Smooth muscle cell (in vitro differentiated cells): ENCODE data around the gene B3GALNT1. TPM values are rescaled to one million over a fixed set of nuclear protein-coding genes. Genes with fewer than 3 reads are reported as not detected.

Experiments used
- DNase-seq: peaks from one replicate; lab custom pipeline; 2025; ENCODE audit not compliant: unreplicated experiment; lab: John Stamatoyannopoulos, UW
- H2AFZ ChIP-seq: fragments of 200-600 bp; sonication (generic); 2 replicates; pipeline ENCODE4 v1.6.0; 2016; ENCODE audit warnings: antibody characterized with exemption, low read depth, mild to moderate bottlenecking
- H3F3A ChIP-seq: fragments of 200-600 bp; sonication (generic); 2 replicates; pipeline ENCODE4 v1.6.0; 2017; ENCODE audit warnings: antibody characterized with exemption, low read depth
- H3K27ac ChIP-seq: fragments of 200-600 bp; sonication (generic); 2 replicates; pipeline ENCODE4 v1.5.1; 2016; ENCODE audit warnings: low read depth, mild to moderate bottlenecking
- H3K27me3 ChIP-seq: fragments of 200-600 bp; sonication (generic); 2 replicates; pipeline ENCODE4 v1.6.1; 2016; ENCODE audit warnings: low read depth, mild to moderate bottlenecking
- H3K36me3 ChIP-seq: fragments of 200-600 bp; sonication (generic); 2 replicates; pipeline ENCODE4 v1.5.1; 2016; ENCODE audit warnings: low read depth
- H3K4me1 ChIP-seq: fragments of 200-600 bp; sonication (generic); 2 replicates; pipeline ENCODE4 v1.5.1; 2016; ENCODE audit warnings: low read depth
- H3K4me2 ChIP-seq: fragments of 200-600 bp; sonication (generic); 2 replicates; pipeline ENCODE4 v1.6.0; 2016; ENCODE audit warnings: mild to moderate bottlenecking
- H3K4me3 ChIP-seq: fragments of 200-600 bp; sonication (generic); 2 replicates; pipeline ENCODE4 v1.5.1; 2016; ENCODE audit warnings: mild to moderate bottlenecking
- H3K79me2 ChIP-seq: fragments of 200-600 bp; sonication (generic); 2 replicates; pipeline ENCODE4 v1.6.0; 2016; ENCODE audit warnings: low read depth, mild to moderate bottlenecking
- H3K9ac ChIP-seq: fragments of 200-600 bp; sonication (generic); 2 replicates; pipeline ENCODE4 v1.6.0; 2016; ENCODE audit warnings: low read depth
- H3K9me3 ChIP-seq: fragments of 200-600 bp; sonication (generic); replicated peaks from 2 replicates; pipeline ENCODE4 v1.5.1; 2016; ENCODE audit warnings: low read depth
- H4K20me1 ChIP-seq: fragments of 200-600 bp; sonication (generic); 2 replicates; pipeline ENCODE4 v1.6.0; 2016; ENCODE audit warnings: low read depth
- WGBS: methylation state at CpG from one replicate; pipeline ENCODE4 v1.1.7; 2016; ENCODE audit warnings: low lambda C conversion rate; 5-methylcytosine and 5-hydroxymethylcytosine counted together
- polyA plus RNA-seq: library from polyadenylated mRNA; unstranded; fragments of >200 nt; fragmentation: Nextera tagmentation; extraction: Ambion mirVana; gene quantifications from 2 replicates; pipeline ENCODE4 v1.2.1, GENCODE V29; 2016
- total RNA-seq: library from RNA; depleted of rRNA; stranded (reverse); fragments of >200 nt; gene quantifications from 2 replicates; pipeline ENCODE4 v1.2.3, GENCODE V29; 2014
- TF ChIP-seq, protein P1 (sequence below): fragments of 200-600 bp; sonication (generic); IDR thresholded peaks from 2 replicates; pipeline ENCODE4 v1.5.1; 2017; ENCODE audit warnings: borderline replicate concordance, mild to moderate bottlenecking, antibody characterized with exemption; ENCODE audit not compliant: insufficient read depth, poor library complexity, severe bottlenecking

The B3GALNT1 gene
- total and polyA plus RNA-seq, 2 experiments from 2014 or later = 4.1 to 10.2 TPM

- no peaks in the 10 kb centered on the region for H3K27me3 ChIP-seq
- no peak overlapping the region for H3K4me3 ChIP-seq
- no peak for DNase-seq
- peaks cover 4% of the 10 kb centered on the region for H3K4me1 ChIP-seq
- no peak overlapping the region for H3K9ac ChIP-seq
- WGBS = 85% methylated on average over 6 of the region's 6 CpGs
- H3F3A ChIP-seq = no peaks in the 10 kb centered on the region
- no peaks in the 10 kb centered on the region for H4K20me1 ChIP-seq
- no peaks in the 10 kb centered on the region for H3K36me3 ChIP-seq
- no peak overlapping the region for H2AFZ ChIP-seq
- TF ChIP-seq, protein P1, sequence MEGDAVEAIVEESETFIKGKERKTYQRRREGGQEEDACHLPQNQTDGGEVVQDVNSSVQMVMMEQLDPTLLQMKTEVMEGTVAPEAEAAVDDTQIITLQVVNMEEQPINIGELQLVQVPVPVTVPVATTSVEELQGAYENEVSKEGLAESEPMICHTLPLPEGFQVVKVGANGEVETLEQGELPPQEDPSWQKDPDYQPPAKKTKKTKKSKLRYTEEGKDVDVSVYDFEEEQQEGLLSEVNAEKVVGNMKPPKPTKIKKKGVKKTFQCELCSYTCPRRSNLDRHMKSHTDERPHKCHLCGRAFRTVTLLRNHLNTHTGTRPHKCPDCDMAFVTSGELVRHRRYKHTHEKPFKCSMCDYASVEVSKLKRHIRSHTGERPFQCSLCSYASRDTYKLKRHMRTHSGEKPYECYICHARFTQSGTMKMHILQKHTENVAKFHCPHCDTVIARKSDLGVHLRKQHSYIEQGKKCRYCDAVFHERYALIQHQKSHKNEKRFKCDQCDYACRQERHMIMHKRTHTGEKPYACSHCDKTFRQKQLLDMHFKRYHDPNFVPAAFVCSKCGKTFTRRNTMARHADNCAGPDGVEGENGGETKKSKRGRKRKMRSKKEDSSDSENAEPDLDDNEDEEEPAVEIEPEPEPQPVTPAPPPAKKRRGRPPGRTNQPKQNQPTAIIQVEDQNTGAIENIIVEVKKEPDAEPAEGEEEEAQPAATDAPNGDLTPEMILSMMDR = no peak
- H3K9me3 ChIP-seq = no peaks in the 10 kb centered on the region
- no peak overlapping the region for H3K4me2 ChIP-seq
- no peak overlapping the region for H3K27ac ChIP-seq
- no peaks in the 10 kb centered on the region for H3K79me2 ChIP-seq
These were observed 4.2 kb downstream of the B3GALNT1 start for GRCh38 chr3:161100994-161101393.

DNA sequence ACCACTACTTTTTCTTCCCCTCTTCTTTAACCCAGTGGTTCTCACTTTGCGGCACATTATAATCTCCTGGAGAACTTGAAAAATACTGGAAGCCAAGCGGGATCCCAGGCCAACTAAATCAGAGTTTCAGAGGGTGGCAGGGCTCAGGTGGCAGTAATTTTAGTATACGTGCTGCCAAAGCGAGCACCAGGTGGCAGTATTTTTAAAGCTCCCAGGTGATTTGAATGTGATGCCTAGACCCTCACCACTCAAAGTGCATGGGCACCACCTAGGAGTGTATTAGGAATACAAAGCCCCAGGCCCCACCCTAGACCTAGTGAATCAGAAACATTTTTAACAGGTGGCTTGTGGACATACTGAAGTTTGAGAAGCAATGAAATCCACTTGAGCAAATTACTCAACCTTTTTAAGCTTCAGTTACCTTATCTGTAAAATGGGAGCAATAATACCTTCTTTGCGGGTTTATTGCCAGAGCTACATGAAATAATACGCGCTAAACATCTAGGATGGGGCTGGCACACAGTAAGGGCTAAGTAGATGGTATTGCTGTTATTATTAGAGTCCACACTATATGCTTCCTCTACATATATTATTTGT is 8.3 kb downstream of the B3GALNT1 start:
- WGBS = 78% methylated on average over 7 of the region's 7 CpGs
- H3K79me2 ChIP-seq = no peaks in the 10 kb centered on the region
- TF ChIP-seq, protein P1 = peak; percentile 28
- no peaks in the 10 kb centered on the region for H4K20me1 ChIP-seq
- no peaks in the 10 kb centered on the region for H3K9me3 ChIP-seq
- H3K9ac ChIP-seq = no peak overlapping the region
- no peak for DNase-seq
- no peaks in the 10 kb centered on the region for H3F3A ChIP-seq
- no peaks in the 10 kb centered on the region for H3K4me1 ChIP-seq
- H3K4me3 ChIP-seq = no peak overlapping the region
- H3K27ac ChIP-seq = no peak overlapping the region
- no peaks in the 10 kb centered on the region for H3K27me3 ChIP-seq
- H3K36me3 ChIP-seq = no peaks in the 10 kb centered on the region
- H2AFZ ChIP-seq = no peak overlapping the region
- no peak overlapping the region for H3K4me2 ChIP-seq

DNA sequence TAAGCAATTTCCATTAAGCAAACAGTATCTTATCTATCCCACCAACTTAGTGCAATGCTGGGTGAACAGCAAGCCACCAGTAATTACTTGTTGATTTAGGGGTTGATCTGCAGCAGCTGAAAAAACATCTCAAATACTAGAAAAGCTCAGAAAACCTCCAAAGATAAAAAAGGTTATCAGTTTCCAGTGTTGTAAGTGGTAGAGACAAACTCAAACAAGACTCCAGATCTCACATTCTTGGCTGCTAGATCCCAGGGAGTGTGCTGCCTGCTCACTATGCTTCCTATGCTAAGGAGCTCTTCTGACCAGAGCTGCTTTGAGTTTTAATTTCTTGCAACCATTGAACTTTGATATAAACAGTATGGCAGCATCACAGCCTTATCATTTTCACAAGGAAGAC is 11.3 kb downstream of the B3GALNT1 start:
- H4K20me1 ChIP-seq = no peaks in the 10 kb centered on the region
- no peak overlapping the region for H3K4me3 ChIP-seq
- DNase-seq = no peak
- H3K27ac ChIP-seq = no peak overlapping the region
- no peaks in the 10 kb centered on the region for H3K36me3 ChIP-seq
- no peaks in the 10 kb centered on the region for H3K4me1 ChIP-seq
- H3K27me3 ChIP-seq = no peaks in the 10 kb centered on the region
- no peaks in the 10 kb centered on the region for H3K9me3 ChIP-seq
- no peak overlapping the region for H3K9ac ChIP-seq
- TF ChIP-seq, protein P1 = no peak
- no peaks in the 10 kb centered on the region for H3K79me2 ChIP-seq
- no peak overlapping the region for H3K4me2 ChIP-seq
- no peak overlapping the region for H2AFZ ChIP-seq
- H3F3A ChIP-seq = no peaks in the 10 kb centered on the region

DNA sequence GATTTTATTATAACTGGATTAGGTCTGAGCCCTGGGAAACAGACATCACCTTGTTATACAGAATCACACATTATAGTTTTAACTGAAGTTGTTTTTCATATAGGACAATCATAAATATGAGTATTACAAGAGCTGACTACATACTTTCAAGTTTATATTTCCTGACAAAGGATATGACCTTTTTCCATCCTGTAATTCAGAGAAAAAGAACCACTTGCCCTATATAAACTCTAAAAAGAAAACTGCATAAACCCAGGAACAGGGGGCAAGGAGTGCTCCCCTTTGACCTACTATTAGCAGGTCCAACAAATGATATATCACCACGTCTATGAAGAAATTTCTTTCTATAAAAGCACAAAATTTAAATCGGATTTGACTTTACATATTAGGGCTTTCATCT is 20.9 kb downstream of the B3GALNT1 start:
- no peak overlapping the region for H3K4me2 ChIP-seq
- no peak overlapping the region for H3K9ac ChIP-seq
- H3K27ac ChIP-seq = no peak overlapping the region
- H3K4me1 ChIP-seq = no peaks in the 10 kb centered on the region
- H3K4me3 ChIP-seq = no peak overlapping the region
- no peaks in the 10 kb centered on the region for H3K27me3 ChIP-seq
- no peak for DNase-seq
- no peak overlapping the region for H2AFZ ChIP-seq
- H3K79me2 ChIP-seq = no peaks in the 10 kb centered on the region
- TF ChIP-seq, protein P1 = no peak
- H3K36me3 ChIP-seq = no peaks in the 10 kb centered on the region
- H4K20me1 ChIP-seq = no peaks in the 10 kb centered on the region
- H3F3A ChIP-seq = no peaks in the 10 kb centered on the region
- WGBS = 85% methylated on average over 2 of the region's 2 CpGs
- no peaks in the 10 kb centered on the region for H3K9me3 ChIP-seq
